ENCODE results near the gene NPB.

The NPB gene

GRCh38 chr17:81927653-81928543, 25.9 kb downstream of the NPB start, which contains the start of gene MAFG:
TSS of gene MAFG (minus strand) at chr17:81927735. CDS start at chr17:81923185, 4,550 bp downstream.
- DNase-seq, result peak; percentile 92

- DNase-seq, result no peak
Observed at GRCh38 chr17:81928544-81929252, 26.7 kb downstream of the NPB start.

DNA sequence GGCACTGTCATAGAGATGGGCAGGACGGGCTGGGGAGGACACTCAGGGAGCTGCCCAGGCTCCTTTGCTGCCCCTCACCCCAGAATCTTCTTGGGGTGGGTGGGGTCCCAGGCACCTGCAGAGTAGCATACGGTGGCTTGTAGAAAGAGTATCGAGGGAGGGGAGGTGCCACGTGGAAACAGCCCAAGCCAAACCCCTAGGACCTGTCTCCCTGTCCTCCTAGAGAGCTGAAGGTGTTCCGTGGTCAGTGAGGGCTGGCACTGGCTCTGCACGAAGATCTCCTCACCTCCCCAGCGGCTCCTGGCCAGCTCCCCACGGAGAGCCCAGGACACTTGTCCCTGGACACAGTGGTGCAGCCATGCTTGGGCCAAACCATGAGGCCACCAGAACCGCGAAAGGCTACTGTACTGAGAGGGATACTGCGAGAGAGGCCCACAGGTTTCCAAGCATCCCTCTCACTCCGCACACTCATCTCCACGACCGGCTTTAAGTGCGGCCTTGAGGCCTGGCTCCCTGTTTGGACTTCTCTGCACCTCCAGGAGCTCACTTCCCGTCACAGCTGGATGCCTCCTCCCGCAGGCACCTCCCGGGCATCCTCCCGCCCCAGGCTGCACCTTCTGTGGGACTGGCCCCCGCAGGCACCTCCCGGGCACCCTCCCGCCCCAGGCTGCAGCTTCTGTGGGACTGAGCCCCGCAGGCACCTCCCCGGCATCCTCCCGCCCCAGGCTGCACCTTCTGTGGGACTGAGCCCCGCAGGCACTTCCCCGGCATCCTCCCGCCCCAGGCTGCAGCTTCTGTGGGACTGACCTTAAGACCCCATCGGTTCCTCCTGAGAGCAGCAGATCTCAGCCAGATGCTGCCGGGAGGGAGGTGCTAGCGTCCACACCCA, 27.5 kb downstream of the NPB start:
- no peak for DNase-seq

DNA sequence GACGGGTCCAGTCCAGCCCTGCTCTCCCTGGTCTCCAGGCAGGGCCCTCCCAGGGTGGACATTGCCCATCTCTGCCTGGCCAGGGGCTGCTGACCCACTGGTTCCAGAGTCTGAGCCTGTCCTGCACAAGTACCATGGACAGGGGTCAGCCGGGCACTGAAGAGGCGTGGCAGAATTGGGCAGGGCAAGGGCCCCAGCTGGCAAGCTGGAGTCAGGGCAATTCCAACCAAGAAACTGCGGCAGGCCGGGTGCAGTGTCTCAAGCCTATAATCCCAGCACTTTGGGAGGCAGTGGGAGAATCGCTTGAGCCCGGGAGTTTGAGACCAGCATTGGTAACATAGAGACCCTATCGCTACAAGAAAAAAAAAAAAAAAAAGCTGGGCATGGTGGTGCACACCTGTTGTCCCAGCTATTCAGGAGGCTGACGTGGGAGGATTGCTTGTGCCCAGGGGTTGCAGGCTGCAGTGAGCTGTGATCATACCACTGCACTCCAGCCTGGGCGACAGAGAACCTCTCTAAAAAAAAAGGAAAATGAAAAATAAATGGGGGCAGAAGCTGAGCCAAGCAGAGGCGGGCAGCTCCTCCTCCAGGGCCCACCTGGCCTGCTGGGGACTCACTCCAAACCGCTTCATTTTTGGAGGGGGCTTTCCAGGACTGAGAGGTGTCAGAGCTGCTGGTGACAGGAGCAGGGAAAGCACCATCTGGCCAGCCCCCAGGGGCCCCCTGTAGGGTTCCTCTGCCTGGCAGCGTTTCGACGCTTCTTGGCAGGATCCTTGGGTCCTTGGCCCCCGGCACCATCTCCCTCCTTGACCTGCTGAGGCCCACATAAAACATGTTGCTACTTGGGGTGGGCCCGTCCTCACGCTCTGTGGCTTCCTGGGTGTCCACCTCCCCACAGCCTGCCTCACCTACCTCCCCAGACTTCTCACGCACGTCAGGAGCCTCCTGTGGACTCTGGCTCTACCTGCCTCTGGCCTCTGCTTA, 28.4 kb downstream of the NPB start:
- DNase-seq, result no peak

GRCh38 chr17:81931189-81931556, 29.1 kb downstream of the NPB start:
- DNase-seq, result no peak

DNA sequence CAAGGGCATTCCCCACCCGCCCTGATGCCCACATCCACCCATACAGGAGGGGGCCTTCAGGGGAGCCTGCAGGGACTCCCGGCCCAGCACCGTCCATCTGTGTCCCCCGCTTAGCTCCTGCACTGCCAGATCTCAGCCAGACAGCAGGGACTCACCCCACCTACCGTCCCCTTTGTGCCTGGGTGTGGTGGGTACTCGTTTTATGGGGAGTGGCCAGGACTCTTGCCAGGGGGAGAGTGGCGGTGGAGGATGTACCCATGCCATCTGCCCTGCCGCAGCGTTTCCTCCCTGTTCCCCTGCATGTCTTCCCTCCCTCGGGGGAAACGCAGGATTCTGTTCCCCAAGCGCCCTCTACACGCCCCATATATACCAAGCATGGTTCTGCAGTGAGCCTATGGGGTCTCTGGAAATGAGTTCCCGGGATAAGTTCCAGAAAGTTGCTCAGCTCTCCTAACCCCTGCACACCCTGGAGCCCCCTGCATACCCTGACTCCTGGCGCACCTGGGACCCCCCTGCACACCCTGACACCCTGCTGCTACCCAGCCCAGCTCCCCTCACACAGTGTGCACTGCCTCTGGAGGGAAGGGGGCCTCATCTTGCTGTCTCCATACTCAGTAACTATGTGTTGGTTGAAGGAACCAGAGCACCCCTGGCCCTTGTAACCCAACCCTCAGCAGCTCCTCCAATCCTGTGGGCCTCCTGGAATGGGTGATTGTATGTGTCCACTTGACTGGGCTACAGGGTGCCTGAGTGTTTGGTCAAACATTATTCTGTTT, 29.7 kb downstream of the NPB start:
- no peak for DNase-seq

GRCh38 chr17:81932333-81932983, 30.4 kb downstream of the NPB start:
- peak; percentile 18 for DNase-seq

GRCh38 chr17:81933178-81933699, 31.2 kb downstream of the NPB start:
- DNase-seq, result no peak

DNA sequence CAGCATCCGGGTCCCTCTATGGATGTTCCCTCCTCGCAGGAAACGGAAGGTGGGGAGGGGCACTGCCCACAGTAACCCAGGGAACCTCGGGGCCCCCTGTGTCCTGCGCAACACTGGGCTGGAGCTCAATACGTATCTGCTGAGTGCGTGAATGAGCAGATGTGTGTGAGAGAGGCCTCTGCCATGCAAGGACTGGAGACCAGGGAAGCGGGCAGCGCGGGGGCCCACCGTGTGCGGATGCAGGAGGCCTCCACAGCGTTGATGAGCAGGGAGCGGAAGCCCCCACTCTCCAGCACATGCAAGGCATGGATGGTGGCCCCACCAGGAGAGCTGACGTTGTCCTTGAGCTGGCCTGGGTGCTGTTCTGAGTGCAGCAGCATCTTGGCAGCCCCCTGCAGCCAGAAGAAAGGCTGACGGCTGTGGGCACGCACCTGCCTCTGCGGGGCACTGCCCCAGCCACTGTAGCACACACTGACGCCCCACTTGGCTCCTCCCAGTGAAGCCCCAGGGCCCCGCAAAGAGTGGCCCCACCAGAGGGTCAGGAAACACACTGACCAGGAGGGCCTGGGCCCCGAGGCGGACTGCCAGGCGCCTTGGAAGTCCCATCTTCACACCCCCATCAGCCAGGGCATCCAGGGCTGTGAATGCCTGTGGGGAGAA, 32.2 kb downstream of the NPB start:
- no peak for DNase-seq

- no peak for DNase-seq
Observed at GRCh38 chr17:81934850-81935708, 33.0 kb downstream of the NPB start.

DNA sequence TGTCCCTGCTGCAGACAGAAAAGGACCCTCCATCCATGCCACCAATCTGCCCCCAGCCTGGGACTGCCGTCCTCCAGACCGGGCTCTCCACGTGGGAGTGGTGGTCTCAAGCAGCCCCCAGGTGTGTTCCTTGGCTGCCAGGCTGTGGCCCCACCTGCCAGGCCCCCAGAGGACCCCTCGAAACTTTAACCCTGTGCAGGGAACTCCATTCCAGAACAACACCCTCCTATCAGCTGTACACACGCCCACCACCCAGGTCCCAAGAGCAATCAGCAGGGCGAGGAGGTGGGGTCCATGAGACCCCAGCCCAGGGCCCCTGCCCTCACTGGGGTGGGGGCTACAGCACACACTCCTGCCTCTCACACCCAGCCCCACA, 33.7 kb downstream of the NPB start:
- DNase-seq, result no peak

DNA sequence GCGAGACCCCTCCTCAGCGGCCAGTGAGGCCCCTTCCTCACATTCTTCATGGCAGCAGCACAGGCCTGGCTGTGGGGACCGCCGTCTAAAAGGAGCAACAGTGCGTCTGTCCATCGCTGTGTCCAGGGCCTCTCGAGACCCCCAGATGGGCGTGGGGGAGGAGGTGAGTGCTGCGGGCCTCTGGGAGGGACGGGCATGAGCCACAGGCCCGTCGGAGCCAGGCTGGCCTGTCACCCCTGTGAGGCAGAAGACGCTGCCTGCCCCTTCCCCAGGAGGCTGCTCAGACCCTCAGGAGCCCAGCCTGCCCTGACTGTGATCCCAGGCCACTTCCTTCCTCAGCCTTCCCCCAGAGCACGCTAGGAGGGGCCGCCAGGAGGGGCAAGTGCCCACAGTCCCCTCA, 37.2 kb downstream of the NPB start:
- no peak for DNase-seq

- no peak for DNase-seq
Observed at GRCh38 chr17:81939881-81940385, 37.9 kb downstream of the NPB start.

DNA sequence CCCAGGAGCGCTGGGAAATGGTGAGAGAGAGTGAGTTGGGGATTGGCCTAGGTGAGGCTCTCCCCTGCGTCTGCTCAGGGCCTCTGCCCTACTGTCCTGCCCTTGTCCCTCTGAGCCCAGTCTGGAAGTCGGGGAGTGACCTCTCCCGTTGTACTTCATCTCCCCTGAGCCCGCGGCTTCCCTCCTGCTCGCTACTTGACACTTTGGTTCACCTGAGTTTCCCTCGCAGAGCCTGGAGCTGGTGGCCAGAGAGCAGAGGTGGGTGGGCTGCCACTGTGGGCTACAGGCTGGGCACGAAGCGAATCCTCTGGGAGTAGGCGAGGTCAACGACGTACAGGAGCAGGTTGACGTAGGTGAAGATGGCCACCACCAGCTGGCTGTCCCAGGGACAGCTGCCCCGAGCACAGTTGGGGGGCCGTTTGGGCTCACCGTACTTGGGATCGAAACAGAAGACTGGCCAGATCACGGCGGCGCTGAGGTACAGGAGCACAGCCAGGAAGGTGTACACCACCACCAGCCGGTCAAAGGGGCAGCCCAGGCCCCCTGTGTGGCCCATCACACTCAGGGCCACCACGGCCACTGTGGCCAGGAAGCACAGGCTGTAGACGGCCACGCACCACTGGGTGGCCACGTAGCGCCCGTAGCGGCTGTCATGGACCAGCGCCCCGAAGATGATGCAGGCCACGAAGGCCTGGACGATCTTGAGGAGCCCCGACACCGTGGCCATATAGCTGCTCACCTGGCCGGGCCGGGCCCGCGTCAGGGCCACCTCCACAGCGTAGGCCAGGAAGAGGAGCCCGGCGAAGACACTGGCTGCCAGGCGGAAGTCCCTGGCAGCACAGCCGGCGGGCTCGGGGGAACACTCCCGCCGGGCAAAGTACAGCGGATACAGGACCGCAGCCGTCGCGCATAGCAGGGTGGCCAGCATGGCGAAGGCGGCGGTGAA, 38.8 kb downstream of the NPB start:
- no peak for DNase-seq

GRCh38 chr17:81941484-81942166, 39.6 kb downstream of the NPB start:
- no peak for DNase-seq

DNA sequence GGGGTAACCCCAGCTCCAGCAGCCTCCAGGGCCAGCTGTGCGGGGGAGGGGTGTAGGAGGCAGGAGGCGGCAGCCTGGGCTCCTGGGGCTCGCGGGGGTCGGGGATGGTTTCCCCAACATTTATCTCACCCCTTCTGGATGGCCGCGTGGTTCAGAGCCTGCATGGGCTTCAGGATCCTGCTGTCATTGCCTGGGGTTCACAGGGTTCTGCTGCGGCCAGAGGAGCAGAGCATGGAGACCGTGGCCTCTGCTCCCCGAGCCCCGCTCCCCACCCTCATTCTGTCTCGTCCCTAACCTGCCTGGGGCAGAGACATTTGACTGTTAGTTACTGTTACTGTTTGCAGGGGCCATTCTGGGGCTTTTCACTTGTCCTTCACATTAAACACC, 40.1 kb downstream of the NPB start:
- DNase-seq, result no peak

- no peak for DNase-seq
Observed at GRCh38 chr17:81944858-81945257, 42.8 kb downstream of the NPB start.
